Muscle of leg (tissue), 11 donors: ENCODE results near the gene AP1S2. TPM values are rescaled to one million over a fixed set of nuclear protein-coding genes. Genes with fewer than 3 reads are reported as not detected.

Experiments
- DNase-seq: peaks from one replicate; pipeline ENCODE4 v3.0.0; 2013
- H3K27ac ChIP-seq: one replicate; pipeline ENCODE4 v1.5.1; 2013; ENCODE audit warnings: mild to moderate bottlenecking, low read length, control low read depth
- H3K27me3 ChIP-seq: one replicate; pipeline ENCODE4 v1.6.1; 2013; ENCODE audit warnings: low read length; ENCODE audit not compliant: control insufficient read depth, insufficient read depth
- H3K36me3 ChIP-seq: one replicate; pipeline ENCODE4 v1.6.1; 2013; ENCODE audit warnings: low read length; ENCODE audit not compliant: control insufficient read depth, insufficient read depth
- H3K4me1 ChIP-seq: one replicate; pipeline ENCODE4 v1.6.1; 2013; ENCODE audit warnings: low read length; ENCODE audit not compliant: control insufficient read depth, insufficient read depth
- H3K4me3 ChIP-seq: one replicate; pipeline ENCODE4 v1.5.1; 2013; ENCODE audit warnings: low read length, control low read depth
- H3K9me3 ChIP-seq: replicated peaks from 2 replicates; pipeline ENCODE4 v1.6.1; 2013; ENCODE audit warnings: low read depth, low read length; ENCODE audit not compliant: control insufficient read depth
- WGBS: methylation state at CpG from one replicate; pipeline ENCODE4 v1.1.5; 2013; ENCODE audit warnings: missing lambda C conversion rate; ENCODE audit not compliant: insufficient coverage; 5-methylcytosine and 5-hydroxymethylcytosine counted together
- polyA plus RNA-seq, 8 donors: library from polyadenylated mRNA; unstranded; fragments of 120-200 nt; gene quantifications; one replicate each; pipeline versions ENCODE4 v1.2.1 to v1.2.3, GENCODE V29; 2013; ENCODE audit warnings: inconsistent platforms in 1 of 8, low replicate concordance in 1 of 8; ENCODE audit not compliant: insufficient read length in 8 of 8, insufficient read depth in 1 of 8
- total RNA-seq: library from RNA; stranded (reverse); fragments of 120-200 nt; gene quantifications from one replicate; pipeline ENCODE4 v1.2.4, GENCODE V29; 2013

Gene AP1S2
- total and polyA plus RNA-seq, 9 donors = 36.5 to 50.5 (median 42.5) TPM

- no peak overlapping the region for H3K4me3 ChIP-seq
- H3K9me3 ChIP-seq = no peaks in the 10 kb centered on the region
- WGBS = no CpG with 5 or more reads among the region's 10 CpGs
- peak; percentile 34 for DNase-seq
- H3K27ac ChIP-seq = no peak overlapping the region
- no peaks in the 10 kb centered on the region for H3K4me1 ChIP-seq
- H3K27me3 ChIP-seq = no peaks in the 10 kb centered on the region
- peaks cover 31% of the 10 kb centered on the region for H3K36me3 ChIP-seq
These were observed 38.7 kb downstream of the AP1S2 start for GRCh38 chrX:15815779-15816437.

GRCh38 chrX:15814771-15815365, 39.7 kb downstream of the AP1S2 start:
- peaks cover 29% of the 10 kb centered on the region for H3K36me3 ChIP-seq

GRCh38 chrX:15813416-15813815, 41.2 kb downstream of the AP1S2 start:
- Histone ChIP-seq H3K4me3 (no peak overlapping the region), H3K4me1 (no peaks in the 10 kb centered on the region), H3K9me3 (no peaks in the 10 kb centered on the region), H3K27ac (no peak overlapping the region), H3K36me3 (peaks cover 32% of the 10 kb centered on the region), H3K27me3 (no peaks in the 10 kb centered on the region)
- DNase-seq = no peak
- no CpG with 5 or more reads among the region's 1 CpG for WGBS

More at GRCh38 chrX:15814771-15815365, 39.7 kb downstream of the AP1S2 start:
- Histone ChIP-seq H3K27ac (no peak overlapping the region), H3K9me3 (no peaks in the 10 kb centered on the region), H3K4me1 (no peaks in the 10 kb centered on the region), H3K4me3 (no peak overlapping the region), H3K27me3 (no peaks in the 10 kb centered on the region)
- DNase-seq = no peak
- 83% methylated on average over 1 of the region's 6 CpGs for WGBS

- Histone ChIP-seq H3K36me3 (peaks cover 30% of the 10 kb centered on the region), H3K9me3 (no peaks in the 10 kb centered on the region), H3K27ac (no peak overlapping the region), H3K4me3 (no peak overlapping the region), H3K4me1 (no peaks in the 10 kb centered on the region), H3K27me3 (no peaks in the 10 kb centered on the region)
- no peak for DNase-seq
- WGBS = no CpG with 5 or more reads among the region's 8 CpGs
These were observed 42.2 kb downstream of the AP1S2 start for GRCh38 chrX:15812192-15812938.

- Histone ChIP-seq H3K27me3 (peaks cover 2% of the 10 kb centered on the region), H3K9me3 (no peaks in the 10 kb centered on the region), H3K4me3 (no peak overlapping the region), H3K4me1 (no peaks in the 10 kb centered on the region), H3K36me3 (peaks cover 21% of the 10 kb centered on the region), H3K27ac (no peak overlapping the region)
- no peak for DNase-seq
- no CpG with 5 or more reads among the region's 4 CpGs for WGBS
These were observed 46.4 kb downstream of the AP1S2 start for GRCh38 chrX:15808254-15808653.

- Histone ChIP-seq H3K4me1 (no peaks in the 10 kb centered on the region), H3K36me3 (peaks cover 8% of the 10 kb centered on the region), H3K4me3 (no peak overlapping the region), H3K27me3 (peaks cover 2% of the 10 kb centered on the region), H3K9me3 (no peaks in the 10 kb centered on the region), H3K27ac (no peak overlapping the region)
- DNase-seq = peak; percentile 53
These were observed 50.0 kb downstream of the AP1S2 start for GRCh38 chrX:15804563-15804962.

- H3K4me1 ChIP-seq = no peaks in the 10 kb centered on the region
- 87% methylated on average over 3 of the region's 4 CpGs for WGBS
- H3K27me3 ChIP-seq = no peaks in the 10 kb centered on the region
- H3K36me3 ChIP-seq = no peaks in the 10 kb centered on the region
- DNase-seq = no peak
- H3K4me3 ChIP-seq = no peak overlapping the region
- H3K9me3 ChIP-seq = no peaks in the 10 kb centered on the region
- H3K27ac ChIP-seq = no peak overlapping the region
These were observed 56.9 kb downstream of the AP1S2 start for GRCh38 chrX:15797707-15798106.

- Histone ChIP-seq H3K27ac (peak overlapping the region; percentile 89), H3K9me3 (no peaks in the 10 kb centered on the region), H3K27me3 (peaks cover 11% of the 10 kb centered on the region), H3K4me3 (peak overlapping the region; percentile 92), H3K36me3 (no peaks in the 10 kb centered on the region), H3K4me1 (peaks cover 5% of the 10 kb centered on the region)
- 0% methylated on average over 4 of the region's 15 CpGs for WGBS
- DNase-seq = peak; percentile 45
These were observed 63.8 kb downstream of the AP1S2 start for GRCh38 chrX:15790769-15791290.

GRCh38 chrX:15789979-15790768, 64.4 kb downstream of the AP1S2 start, which contains the start of gene ZRSR2:
Gene ZRSR2 (plus strand): TSS chrX:15790484. CDS start chrX:15790496, 12 bp downstream.
- WGBS = under 1% methylated on average over 53 of the region's 55 CpGs
- no peaks in the 10 kb centered on the region for H3K9me3 ChIP-seq

More at GRCh38 chrX:15789979-15790768, 64.4 kb downstream of the AP1S2 start, which contains the start of gene ZRSR2:
- Histone ChIP-seq H3K36me3 (no peaks in the 10 kb centered on the region), H3K27ac (peak within 1 kb of the TSS; percentile 89), H3K4me1 (peaks cover 5% of the 10 kb centered on the region), H3K4me3 (peak within 1 kb of the TSS; percentile 92), H3K27me3 (peaks cover 11% of the 10 kb centered on the region)
- DNase-seq = peak; percentile 89
